IMR-90 (cell line): ENCODE results near the gene ALK. TPM values are rescaled to one million over a fixed set of nuclear protein-coding genes. Genes with fewer than 3 reads are reported as not detected.

Experiments
- ATAC-seq: fragments of 200-7000 bp; cut with Tn5 transposase; 2 replicates; pipeline ENCODE4 v1.9.1; 2020; ENCODE audit warnings: low read depth, mild to moderate bottlenecking, moderate library complexity
- BruUV-seq: library from RNA; stranded (reverse); fragments of 400-500 nt; replicated peaks from 2 replicates; lab custom pipeline; 2021; lab: Mats Ljungman, UMichigan
- CTCF ChIA-PET: fragments of 300-600 bp; formaldehyde crosslinking; extraction: SDS; loops from one replicate; lab custom pipeline; 2021; ENCODE audit warnings: antibody characterized with exemption; lab: Yijun Ruan, JAX
- POLR2A ChIA-PET: fragments of 300-600 bp; sonication (Branson Sonifier 250); formaldehyde crosslinking; loops from one replicate; lab custom pipeline; 2022; ENCODE audit warnings: antibody characterized with exemption; ENCODE audit not compliant: unreplicated experiment; lab: Charles Lee
- DNase-seq: peaks from one replicate; pipeline ENCODE4 v3.0.0; 2013
- H2AFZ ChIP-seq: replicated peaks from 2 replicates; pipeline ENCODE3; 2013; ENCODE audit warnings: low read length, mild to moderate bottlenecking; ENCODE audit not compliant: poor library complexity
- H2AK5ac ChIP-seq: 2 replicates; pipeline ENCODE4 v1.6.1; 2013; ENCODE audit warnings: low read depth, low read length, inconsistent platforms
- H2AK9ac ChIP-seq: replicated peaks from 2 replicates; pipeline ENCODE3; 2013; ENCODE audit warnings: mild to moderate bottlenecking, low read depth, low read length, moderate library complexity; ENCODE audit not compliant: poor library complexity
- H2BK120ac ChIP-seq: 2 replicates; pipeline ENCODE4 v1.6.1; 2013; ENCODE audit warnings: low read depth, low read length, inconsistent platforms
- H2BK15ac ChIP-seq: 3 replicates; pipeline ENCODE4 v1.6.1; 2013; ENCODE audit warnings: low read depth, low read length, inconsistent platforms
- H2BK20ac ChIP-seq: 2 replicates; pipeline ENCODE4 v1.6.1; 2013; ENCODE audit warnings: low read depth, mild to moderate bottlenecking, inconsistent platforms, low read length, moderate library complexity
- H2BK5ac ChIP-seq: 2 replicates; pipeline ENCODE4 v1.6.1; 2013; ENCODE audit warnings: mild to moderate bottlenecking, low read depth, low read length, inconsistent platforms; ENCODE audit not compliant: poor library complexity, severe bottlenecking
- H3K14ac ChIP-seq: replicated peaks from 2 replicates; pipeline ENCODE4 v1.6.1; 2013; ENCODE audit warnings: low read depth, low read length, inconsistent platforms
- H3K18ac ChIP-seq: 2 replicates; pipeline ENCODE4 v1.6.1; 2013; ENCODE audit warnings: low read depth, low read length, control low read depth
- H3K23ac ChIP-seq: 2 replicates; pipeline ENCODE4 v1.6.1; 2013; ENCODE audit warnings: low read depth, low read length, inconsistent platforms
- H3K27ac ChIP-seq: 2 replicates; pipeline ENCODE4 v1.5.1; 2013; ENCODE audit warnings: mild to moderate bottlenecking, control low read depth, low read length; ENCODE audit not compliant: insufficient read depth
- H3K27me3 ChIP-seq: 2 replicates; pipeline ENCODE4 v1.6.1; 2013; ENCODE audit warnings: low read length; ENCODE audit not compliant: control insufficient read depth, insufficient read depth
- H3K36me3 ChIP-seq: 2 replicates; pipeline ENCODE4 v1.6.1; 2013; ENCODE audit warnings: low read length, mixed read lengths; ENCODE audit not compliant: control insufficient read depth, insufficient read depth
- H3K4ac ChIP-seq: 2 replicates; pipeline ENCODE4 v1.6.1; 2013; ENCODE audit warnings: low read depth, low read length, inconsistent platforms
- H3K4me1 ChIP-seq: 2 replicates; pipeline ENCODE4 v1.6.1; 2013; ENCODE audit warnings: low read length, mixed read lengths; ENCODE audit not compliant: control insufficient read depth, insufficient read depth
- H3K4me2 ChIP-seq: 2 replicates; pipeline ENCODE4 v1.6.1; 2013; ENCODE audit warnings: low read depth, mild to moderate bottlenecking, control low read depth, low read length, moderate library complexity
- H3K4me3 ChIP-seq: 2 replicates; pipeline ENCODE4 v1.5.1; 2013; ENCODE audit warnings: low read depth, mild to moderate bottlenecking, control low read depth, low read length, moderate library complexity; ENCODE audit not compliant: insufficient read depth
- H3K56ac ChIP-seq: 2 replicates; pipeline ENCODE4 v1.6.1; 2013; ENCODE audit warnings: low read length, inconsistent platforms; ENCODE audit not compliant: insufficient read depth; ENCODE audit errors: extremely low read depth
- H3K79me1 ChIP-seq, 2 experiments: 2 replicates each; pipeline ENCODE4 v1.6.1; 2013; ENCODE audit warnings: low read length in 2 of 2, inconsistent platforms in 1 of 2, low read depth in 1 of 2
- H3K9ac ChIP-seq: 2 replicates; pipeline ENCODE4 v1.6.1; 2013; ENCODE audit warnings: low read depth, low read length, control low read depth
- H3K9me1 ChIP-seq: 2 replicates; pipeline ENCODE4 v1.6.1; 2013; ENCODE audit warnings: low read length, inconsistent platforms; ENCODE audit not compliant: insufficient read depth
- H3K9me3 ChIP-seq: 2 replicates; pipeline ENCODE4 v1.6.1; 2013; ENCODE audit warnings: low read length; ENCODE audit not compliant: control insufficient read depth, insufficient read depth
- H4K20me1 ChIP-seq: 2 replicates; pipeline ENCODE4 v1.6.1; 2013; ENCODE audit warnings: low read length, inconsistent platforms; ENCODE audit not compliant: insufficient read depth
- H4K5ac ChIP-seq: 2 replicates; pipeline ENCODE4 v1.6.1; 2013; ENCODE audit warnings: mild to moderate bottlenecking, low read depth, low read length, control low read depth
- H4K8ac ChIP-seq, 2 experiments: 2 replicates each; pipeline ENCODE4 v1.6.1; 2013; ENCODE audit warnings: low read depth in 2 of 2, low read length in 2 of 2, control low read depth in 1 of 2, inconsistent platforms in 1 of 2
- H4K91ac ChIP-seq: 2 replicates; pipeline ENCODE4 v1.6.1; 2013; ENCODE audit warnings: low read depth, low read length, inconsistent platforms; ENCODE audit not compliant: insufficient read depth
- CEBPB ChIP-seq: IDR thresholded peaks from 2 replicates; pipeline ENCODE4 v1.6.1; 2012; ENCODE audit warnings: low read depth, low read length, improper control_type of control experiment
- CHD1 ChIP-seq: IDR thresholded peaks from 2 replicates; pipeline ENCODE4 v1.6.1; 2012; ENCODE audit warnings: low read depth, low read length, improper control_type of control experiment
- FOS ChIP-seq: fragments of 150-350 bp; IDR thresholded peaks from 2 replicates; pipeline ENCODE4 v1.6.1; 2016; ENCODE audit warnings: low read depth, low read length
- RCOR1 ChIP-seq: IDR thresholded peaks from 2 replicates; pipeline ENCODE4 v1.6.1; 2012; ENCODE audit warnings: mild to moderate bottlenecking, low read length, improper control_type of control experiment; ENCODE audit not compliant: insufficient replicate concordance
- RFX5 ChIP-seq: IDR thresholded peaks from 2 replicates; pipeline ENCODE4 v1.8.0; 2012; ENCODE audit warnings: low read depth, mild to moderate bottlenecking, low read length, moderate library complexity
- WGBS, 2 experiments: methylation state at CpG; one replicate each; pipeline versions ENCODE4 v1.1.5 to v1.1.7; 2013; ENCODE audit warnings: missing lambda C conversion rate in 2 of 2; ENCODE audit not compliant: insufficient read length in 1 of 2; ENCODE audit errors: extremely low coverage in 2 of 2; 5-methylcytosine and 5-hydroxymethylcytosine counted together
- dilution Hi-C: fragments of 300-500 bp; cut with HindIII; formaldehyde crosslinking; loops from one replicate; pipeline ENCODE4 v1.14.3; 2018; ENCODE audit warnings: low sequenced_read_pairs; ENCODE audit not compliant: unreplicated experiment
- in situ Hi-C: fragments of 300-500 bp; cut with MboI; formaldehyde crosslinking; loops from 3 replicates; pipeline ENCODE4 v1.14.3; 2019; ENCODE audit warnings: low sequenced_read_pairs, inconsistent platforms, mixed read lengths
- intact Hi-C: fragments of 100-400 bp; cut with micrococcal nuclease; formaldehyde crosslinking; loops from 2 replicates; pipeline ENCODE4 v1.10.0; 2022
- polyA plus RNA-seq, 3 experiments: library from polyadenylated mRNA; depleted of rRNA; stranded (reverse); fragments of >200 nt; gene quantifications; 2 replicates each; pipeline ENCODE4 v1.2.3, GENCODE V29; 2012; ENCODE audit warnings: low replicate concordance in 1 of 3
- total RNA-seq: library from RNA; depleted of rRNA; stranded (reverse); fragments of >200 nt; gene quantifications from 2 replicates; pipeline ENCODE4 v1.2.3, GENCODE V29; 2012

ALK gene
- total and polyA plus RNA-seq, 2 of the 4 experiments (the other 2 are of a cell fraction): not detected

DNA sequence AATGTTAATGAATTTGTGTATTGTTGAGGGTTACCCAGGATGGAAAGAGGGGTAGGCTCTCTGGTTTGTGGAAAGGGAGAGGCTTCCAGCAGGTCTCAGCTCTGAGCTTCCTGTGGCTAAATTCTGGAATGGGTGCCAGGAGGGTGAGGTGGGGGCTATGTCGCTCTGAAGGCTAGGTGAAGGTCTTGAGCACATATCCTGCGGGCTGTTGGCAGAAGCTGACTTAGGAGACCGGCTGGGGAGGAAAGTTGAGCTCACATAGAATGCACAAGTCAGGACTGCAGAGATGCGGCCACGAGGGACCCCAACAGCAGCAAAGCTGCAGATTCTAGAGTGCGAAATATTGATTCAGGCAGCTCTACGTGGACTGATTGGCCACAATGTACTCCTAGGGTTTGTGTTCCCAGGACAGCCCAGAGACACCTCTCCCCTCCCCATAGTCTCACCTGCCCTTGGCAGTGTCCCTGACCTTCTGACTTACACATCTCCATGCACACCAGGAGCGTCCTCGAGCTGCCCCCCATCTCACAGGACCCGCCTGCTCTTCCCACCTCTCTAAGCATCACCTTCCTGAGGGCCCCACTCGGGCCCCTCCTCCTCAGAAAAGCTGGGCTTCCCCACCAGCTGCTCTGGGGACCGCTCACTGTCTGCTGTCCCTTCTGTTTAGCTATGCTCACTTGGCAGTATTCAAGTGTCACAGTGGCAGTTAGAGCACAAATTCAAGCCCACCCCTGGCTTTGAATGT is 72.6 kb downstream of the ALK start (continued):
- TF ChIP-seq CEBPB: no peak

DNA sequence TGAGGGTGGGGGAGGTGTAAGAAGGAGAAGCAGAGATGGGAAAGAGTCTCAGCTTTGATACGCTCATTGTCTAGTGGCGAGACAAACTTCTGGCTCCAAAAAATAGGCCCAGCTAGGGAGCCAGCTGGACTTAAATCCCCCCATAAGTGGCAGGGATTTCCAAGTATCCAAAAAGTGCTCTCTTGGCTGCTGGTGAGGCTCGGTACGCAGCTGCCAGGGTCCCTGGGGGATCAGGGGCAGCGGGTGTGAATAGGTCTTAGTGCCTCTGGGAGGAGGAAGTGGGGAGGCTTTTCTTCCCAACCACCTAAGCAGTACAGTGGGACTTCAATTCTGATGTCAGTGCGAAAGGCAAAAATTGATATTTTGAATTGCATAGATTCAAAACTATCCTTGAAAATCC is 73.5 kb downstream of the ALK start:
- Histone ChIP-seq H3K4me3 (no peak overlapping the region), H3K9ac (no peak overlapping the region), H3K14ac (no peak overlapping the region), H2BK120ac (no peak overlapping the region), H2AK9ac (no peak overlapping the region), H4K20me1 (no peaks in the 10 kb centered on the region), H3K23ac (no peak overlapping the region), H3K27ac (no peak overlapping the region), H4K5ac (no peak overlapping the region), H2AFZ (no peak overlapping the region), H4K91ac (no peak overlapping the region), H3K36me3 (no peaks in the 10 kb centered on the region), H3K56ac (no peak overlapping the region), H3K4me1 (no peaks in the 10 kb centered on the region), H2BK20ac (no peak overlapping the region), H3K4me2 (no peak overlapping the region), H3K79me1 (no peaks in the 10 kb centered on the region), H3K4ac (no peak overlapping the region), H3K27me3 (peaks cover 5% of the 10 kb centered on the region), H3K9me1 (no peaks in the 10 kb centered on the region), H2AK5ac (no peak overlapping the region), H4K8ac (no peak overlapping the region), H3K9me3 (no peaks in the 10 kb centered on the region), H2BK15ac (no peak overlapping the region), H2BK5ac (no peak overlapping the region), H3K18ac (no peak overlapping the region)
- no TSS peak for BruUV-seq
- dilution Hi-C loops: loop anchor here (25.0 kb wide), 1 partner anchor 886 kb away; no protein-coding TSS in a partner anchor
- ChIA-PET CTCF (no interaction called here), POLR2A (interaction anchor here (0.6 kb wide), 1 partner anchor 209 kb away, joined by 6 read pairs; no protein-coding TSS in a partner anchor)
- intact Hi-C loops: no loop called here
- in situ Hi-C loops: loop anchor here (10.0 to 25.0 kb wide), 2 partner anchors 536 to 883 kb away; no protein-coding TSS in a partner anchor
- DNase-seq: no peak
- no peak for ATAC-seq
- WGBS, 2 experiments: no CpG with 5 or more reads among the region's 6 CpGs
- TF ChIP-seq RFX5: no peak
- TF ChIP-seq FOS: no peak
- TF ChIP-seq RCOR1: no peak
- no peak for TF ChIP-seq CHD1
